ENCODE data around the gene FCF1. TPM values are rescaled to one million over a fixed set of nuclear protein-coding genes. Genes with fewer than 3 reads are reported as not detected.

Gene FCF1
- total RNA-seq, result 26.8 and 44.9 TPM in 2 replicates

GRCh38 chr14:74712499-74713394 lies at the start of gene FCF1, which contains the start of gene AREL1:
Gene FCF1, plus strand, starts transcription at chr14:74713144. Its CDS starts 54 bp downstream, at chr14:74713198.
Gene AREL1, minus strand, starts transcription at chr14:74713080. Its CDS starts 27,465 bp downstream, at chr14:74685615.

GRCh38 chr14:74762917-74763802 lies 50.2 kb downstream of the FCF1 start, which contains the start of gene YLPM1:
Gene YLPM1, plus strand, starts transcription at chr14:74763316. Its CDS starts 174 bp downstream, at chr14:74763490.

Small RNA genes lying within 50 kb of the gene (small RNA-seq; reads per million reads assigned to genes)
- gene RF00409, result not detected

Other genes starting within 250 kb of the FCF1 start
- 207 and 218 TPM in 2 replicates for gene NPC2, start 219.8 kb upstream of the FCF1 start, total RNA-seq
- 12.6 and 16.3 TPM in 2 replicates for gene ISCA2, start 219.4 kb upstream of the FCF1 start, total RNA-seq
- gene LTBP2, start 100.9 kb upstream of the FCF1 start, total RNA-seq, result 243 and 301 TPM in 2 replicates
- 46.1 and 48.0 TPM in 2 replicates for gene AREL1, start 64 bp upstream of the FCF1 start, total RNA-seq
- gene YLPM1, start 50.2 kb downstream of the FCF1 start, total RNA-seq, result 41.8 and 41.9 TPM in 2 replicates
- gene PROX2, start 163.0 kb downstream of the FCF1 start, total RNA-seq, result under 0.01 TPM in 1 of 2 replicates, not detected in the other
- gene DLST, start 168.8 kb downstream of the FCF1 start, total RNA-seq, result 68.3 and 77.8 TPM in 2 replicates
- gene RPS6KL1, start 210.1 kb downstream of the FCF1 start, total RNA-seq, result 10.5 and 14.7 TPM in 2 replicates
- 320 and 421 TPM in 2 replicates for gene PGF, start 242.5 kb downstream of the FCF1 start, total RNA-seq